Measurements from ENCODE around the gene PPM1L. TPM values are rescaled to one million over a fixed set of nuclear protein-coding genes. Genes with fewer than 3 reads are reported as not detected.

PPM1L gene
- total and polyA plus RNA-seq, 8 donors: 5.1 to 12.7 (median 5.4) TPM

- DNase-seq (no peak), ATAC-seq (peak; percentile 59)
- intact Hi-C loops (cut with DNase I): no loop called here
- Histone ChIP-seq H3K27me3 (no peaks in the 10 kb centered on the region), H3K4me1 (no peaks in the 10 kb centered on the region), H3K27ac (no peak overlapping the region), H3K36me3 (no peaks in the 10 kb centered on the region), H3K4me3 (no peak overlapping the region), H3K9me3 (no peaks in the 10 kb centered on the region)
- TF ChIP-seq CTCF (IDR thresholded peaks at IDR 0.05): no peak
These were observed 35.8 kb upstream of the PPM1L start for GRCh38 chr3:160720123-160720746.

GRCh38 chr3:160722331-160722730 lies 33.7 kb upstream of the PPM1L start:
- DNase-seq (no peak), ATAC-seq (no peak)
- no peaks in the 10 kb centered on the region for H3K4me1 ChIP-seq
- no peaks in the 10 kb centered on the region for H3K36me3 ChIP-seq
- H3K9me3 ChIP-seq: no peaks in the 10 kb centered on the region
- H3K27me3 ChIP-seq: no peaks in the 10 kb centered on the region
- no peak overlapping the region for H3K27ac ChIP-seq
- intact Hi-C loops (cut with DNase I): no loop called here
- TF ChIP-seq CTCF (IDR thresholded peaks at IDR 0.05): no peak
- no peak overlapping the region for H3K4me3 ChIP-seq

- Histone ChIP-seq H3K27ac (no peak overlapping the region), H3K36me3 (no peaks in the 10 kb centered on the region), H3K4me1 (no peaks in the 10 kb centered on the region), H3K4me3 (no peak overlapping the region), H3K9me3 (no peaks in the 10 kb centered on the region), H3K27me3 (no peaks in the 10 kb centered on the region)
- intact Hi-C loops (cut with DNase I): no loop called here
- TF ChIP-seq CTCF (IDR thresholded peaks at IDR 0.05): no peak
- DNase-seq (no peak), ATAC-seq (no peak)
These were observed 30.7 kb upstream of the PPM1L start for GRCh38 chr3:160725338-160725737.

GRCh38 chr3:160735826-160736225 lies 20.2 kb upstream of the PPM1L start:
- no peak for DNase-seq
- H3K36me3 ChIP-seq: no peaks in the 10 kb centered on the region
- H3K4me3 ChIP-seq: no peak overlapping the region
- H3K27me3 ChIP-seq: no peaks in the 10 kb centered on the region
- ATAC-seq: no peak
- H3K27ac ChIP-seq: no peak overlapping the region
- no peaks in the 10 kb centered on the region for H3K9me3 ChIP-seq
- no peak for TF ChIP-seq CTCF (IDR thresholded peaks at IDR 0.05)
- intact Hi-C loops (cut with DNase I): no loop called here
- H3K4me1 ChIP-seq: no peaks in the 10 kb centered on the region

- Histone ChIP-seq H3K36me3 (no peaks in the 10 kb centered on the region), H3K4me1 (no peaks in the 10 kb centered on the region), H3K9me3 (no peaks in the 10 kb centered on the region), H3K27me3 (no peaks in the 10 kb centered on the region), H3K4me3 (no peak overlapping the region), H3K27ac (no peak overlapping the region)
- TF ChIP-seq CTCF (IDR thresholded peaks at IDR 0.05): no peak
- ATAC-seq: no peak
- DNase-seq: no peak
- intact Hi-C loops (cut with DNase I): no loop called here
These were observed 18.0 kb upstream of the PPM1L start for GRCh38 chr3:160738048-160738447.

All from left lung (tissue), 10 donors.